GM15510 (cell line): ENCODE data around the gene ZNHIT2.
A peak's percentile ranks its signal among the peaks of the same experiment; 100 is the strongest.

Experiments used
- POLR2A ChIP-seq: IDR thresholded peaks from 3 replicates; pipeline ENCODE4 v1.6.1; 2011; ENCODE audit warnings: borderline replicate concordance; ENCODE audit not compliant: insufficient read length; ENCODE audit errors: extremely low read depth

Gene ZNHIT2

DNA sequence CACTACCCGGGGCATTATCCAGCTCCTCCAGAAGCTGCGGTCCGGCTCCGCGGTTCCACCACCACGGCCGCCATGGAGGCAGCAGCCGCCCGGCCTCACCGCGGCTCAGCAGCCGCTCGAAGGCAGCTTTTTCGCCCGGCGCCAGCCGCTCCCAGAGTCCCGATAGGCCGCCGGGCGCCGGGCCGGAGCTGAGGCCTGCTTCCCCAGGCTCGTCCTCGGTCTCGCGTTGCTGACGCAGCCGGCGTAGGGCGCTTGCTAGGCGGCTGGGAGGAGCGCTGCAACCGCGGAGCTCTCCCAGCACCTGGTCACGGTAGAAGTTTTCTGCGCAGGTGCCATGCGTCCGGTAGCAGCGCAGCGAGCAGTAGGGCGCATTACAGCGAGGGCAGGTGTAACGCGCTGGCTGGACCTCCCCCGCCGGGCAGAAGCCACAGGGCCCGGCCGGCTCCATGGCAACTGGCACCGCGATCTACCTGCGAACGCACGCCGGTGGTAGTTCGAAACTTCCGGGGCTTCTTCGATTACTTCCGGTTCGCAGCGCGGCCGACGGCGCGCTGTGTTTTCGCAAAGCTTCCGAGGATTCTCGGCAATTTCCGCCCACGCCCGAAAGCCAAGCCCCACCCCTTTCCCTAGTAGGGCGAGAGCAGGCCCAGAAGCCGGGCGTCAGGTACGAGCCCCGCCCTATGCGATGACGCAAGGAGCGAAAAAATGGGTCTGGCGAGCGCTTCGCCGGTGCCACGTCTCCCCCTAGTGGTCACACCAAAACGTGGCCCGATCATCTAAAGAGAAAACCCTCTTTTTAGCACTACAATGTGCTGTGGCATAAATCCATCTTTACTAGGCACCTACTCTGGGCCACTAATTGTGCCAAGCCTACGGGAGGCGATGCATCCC lies at the start of gene ZNHIT2:
Gene ZNHIT2 (minus strand): TSS at position 496 of the 891 bp plus-strand sequence. CDS start 48 bp downstream, at position 448.
- TF ChIP-seq POLR2A = peak; percentile 77

DNA sequence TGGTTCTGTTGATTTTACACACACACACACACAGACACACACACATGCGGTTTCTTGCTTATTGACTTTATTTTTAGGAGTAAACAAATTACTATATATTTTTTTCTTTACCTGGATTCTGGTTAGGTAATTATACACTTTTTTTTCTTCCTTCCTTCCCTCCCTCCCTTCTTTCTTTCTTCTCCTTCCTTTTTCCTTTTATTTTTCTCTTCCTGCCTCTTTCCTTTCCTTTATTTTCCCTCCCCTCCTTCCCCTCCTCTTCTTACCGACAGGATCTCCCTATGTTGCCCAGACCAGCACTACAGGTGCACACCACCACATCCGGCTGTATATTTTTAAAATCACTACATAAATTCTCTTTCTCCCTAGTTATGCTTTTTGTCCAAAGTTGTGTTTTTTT lies 49.4 kb upstream of the ZNHIT2 start:
- no peak for TF ChIP-seq POLR2A

DNA sequence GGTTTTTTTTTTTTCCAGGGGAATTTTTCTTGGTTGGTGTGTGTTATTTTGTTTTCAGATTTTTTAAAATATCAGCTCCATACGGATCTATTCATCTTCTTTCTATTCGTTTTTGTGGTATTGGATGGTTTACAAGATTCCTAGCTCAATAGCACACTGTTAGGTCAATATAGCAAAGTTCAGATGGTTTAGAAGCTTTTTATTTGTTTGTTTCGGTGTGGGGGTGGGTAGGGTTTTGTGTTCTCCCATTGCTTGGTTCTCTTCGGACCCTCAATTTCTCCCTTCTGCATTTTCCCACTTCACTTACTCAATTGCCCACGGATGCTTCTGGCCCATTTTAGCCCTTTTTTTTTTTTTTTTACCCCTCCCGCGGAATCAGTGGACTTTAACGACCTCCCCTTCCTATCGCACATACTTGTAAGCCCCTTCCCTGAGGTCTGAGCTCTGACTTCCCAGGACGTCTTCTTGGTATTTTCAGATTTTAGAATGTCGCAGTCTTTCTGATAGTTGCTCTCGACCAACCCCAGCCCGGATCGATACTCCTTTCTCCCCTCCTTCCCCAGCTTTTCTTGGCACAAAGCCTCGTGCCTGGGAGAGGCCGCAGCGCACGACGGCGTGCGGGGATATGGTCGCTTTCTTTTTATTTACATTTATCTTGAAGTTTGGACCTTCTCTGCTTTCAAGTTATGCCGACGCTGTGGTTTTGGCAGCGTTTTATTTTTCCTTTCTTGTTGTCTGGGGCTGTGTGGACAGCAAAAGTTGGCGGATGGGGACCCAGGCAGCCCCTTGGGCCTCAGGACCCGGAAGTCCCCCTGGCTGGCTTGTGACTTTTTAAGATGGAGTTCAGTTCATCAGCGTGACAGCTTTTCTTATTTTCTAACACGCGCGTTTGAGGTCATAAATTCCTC lies 48.2 kb upstream of the ZNHIT2 start:
- TF ChIP-seq POLR2A = no peak

DNA sequence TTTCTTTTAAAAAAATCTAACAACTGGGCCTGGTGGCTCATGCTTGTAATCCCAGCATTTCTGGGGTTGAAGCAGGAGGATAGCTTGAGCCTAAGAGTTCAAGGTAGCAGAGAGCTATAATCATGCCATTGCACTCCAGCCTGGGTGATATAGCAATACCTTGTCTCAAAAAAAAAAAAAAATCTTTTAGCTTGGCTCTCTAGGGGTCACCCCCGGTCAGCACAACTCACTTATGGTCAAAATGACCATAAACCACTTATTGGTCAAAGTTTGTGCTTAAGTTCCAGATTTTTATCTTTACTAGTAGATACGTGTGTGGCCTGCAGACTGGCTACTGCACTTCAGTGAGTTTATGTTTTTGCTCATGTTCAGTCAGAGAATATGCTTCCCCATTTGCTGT lies 46.2 kb upstream of the ZNHIT2 start:
- no peak for TF ChIP-seq POLR2A

- no peak for TF ChIP-seq POLR2A
Measured at GRCh38 chr11:65160643-65161042, 43.1 kb upstream of the ZNHIT2 start.

DNA sequence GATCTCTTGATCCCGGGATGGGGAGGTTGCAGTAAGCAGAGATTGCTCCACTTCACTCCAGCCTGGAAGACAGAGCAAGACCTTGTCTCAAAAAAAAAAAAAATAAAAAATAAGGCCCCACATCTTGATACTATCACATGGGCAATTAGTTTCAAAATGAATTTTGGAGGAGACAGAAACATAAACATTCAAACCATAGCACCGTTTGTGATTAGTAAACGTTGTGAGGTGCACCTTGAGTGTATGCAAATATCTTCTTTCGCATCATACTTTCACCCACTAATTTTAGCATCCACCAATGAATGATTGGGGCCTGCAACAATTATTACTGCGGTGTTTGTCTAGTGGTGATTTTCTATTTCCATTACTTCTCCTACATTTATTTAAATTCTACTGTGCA lies 41.5 kb upstream of the ZNHIT2 start:
- no peak for TF ChIP-seq POLR2A

DNA sequence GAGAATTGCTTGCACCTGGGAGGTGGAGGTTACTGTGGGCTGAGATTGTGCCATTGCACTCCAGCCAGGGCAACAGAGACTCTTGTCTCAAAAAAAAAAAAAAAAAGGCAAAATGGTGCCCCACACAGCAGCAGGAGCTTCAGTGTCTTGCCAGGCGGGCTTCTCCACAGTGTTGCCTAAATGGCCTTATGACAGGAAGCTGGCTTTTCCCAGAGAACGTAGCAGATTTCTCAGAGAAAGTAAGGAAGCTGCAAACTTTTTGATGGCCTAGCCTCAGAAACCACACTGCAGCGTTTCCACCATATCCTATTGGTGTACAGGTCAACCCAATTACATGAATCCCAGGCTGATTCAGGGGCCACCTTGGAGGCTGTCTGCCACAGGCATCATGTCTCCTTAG lies 39.8 kb upstream of the ZNHIT2 start:
- TF ChIP-seq POLR2A = no peak

DNA sequence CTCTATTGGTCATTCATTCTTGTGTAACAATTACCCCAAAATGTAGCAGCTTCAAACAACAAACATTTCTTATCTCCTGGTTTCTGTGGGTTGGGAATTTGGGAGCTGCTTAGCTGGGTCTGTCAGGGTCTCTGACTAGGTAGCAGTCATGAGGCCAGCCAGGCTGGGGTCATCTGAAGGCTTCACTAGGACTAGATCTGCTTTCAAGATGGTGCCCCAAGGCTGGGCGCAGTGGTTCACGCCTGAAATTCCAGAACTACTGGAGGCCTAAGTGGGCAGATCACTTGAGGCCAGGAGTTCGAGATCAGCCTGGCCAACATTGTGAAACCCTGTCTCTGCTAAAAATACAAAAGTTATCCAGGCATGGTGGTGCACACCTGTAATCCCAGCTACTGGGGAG lies 39.4 kb upstream of the ZNHIT2 start:
- TF ChIP-seq POLR2A = no peak

GRCh38 chr11:65156256-65156655 lies 38.8 kb upstream of the ZNHIT2 start:
- TF ChIP-seq POLR2A = no peak

DNA sequence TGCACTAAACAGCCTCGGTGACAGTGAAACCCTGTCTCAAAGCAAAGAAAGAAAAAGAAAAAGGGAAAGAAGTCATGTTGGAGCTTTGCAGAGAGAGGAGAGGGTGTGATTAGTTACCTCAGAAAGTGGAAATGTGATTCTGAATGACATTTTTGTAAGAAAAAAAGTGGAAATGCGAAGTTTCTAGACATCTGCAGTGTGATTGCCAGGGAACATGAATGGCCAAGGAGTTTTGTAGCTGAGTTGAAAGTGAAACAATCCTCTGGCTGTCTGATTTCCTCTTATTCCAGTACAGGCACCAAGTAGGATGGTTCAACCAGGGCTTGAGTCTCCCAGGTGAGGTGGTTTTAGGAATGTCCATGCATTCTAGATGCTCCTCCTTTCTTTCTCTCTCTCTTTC lies 34.6 kb upstream of the ZNHIT2 start:
- no peak for TF ChIP-seq POLR2A

- no peak for TF ChIP-seq POLR2A
Measured at GRCh38 chr11:65151331-65151899, 33.9 kb upstream of the ZNHIT2 start.

DNA sequence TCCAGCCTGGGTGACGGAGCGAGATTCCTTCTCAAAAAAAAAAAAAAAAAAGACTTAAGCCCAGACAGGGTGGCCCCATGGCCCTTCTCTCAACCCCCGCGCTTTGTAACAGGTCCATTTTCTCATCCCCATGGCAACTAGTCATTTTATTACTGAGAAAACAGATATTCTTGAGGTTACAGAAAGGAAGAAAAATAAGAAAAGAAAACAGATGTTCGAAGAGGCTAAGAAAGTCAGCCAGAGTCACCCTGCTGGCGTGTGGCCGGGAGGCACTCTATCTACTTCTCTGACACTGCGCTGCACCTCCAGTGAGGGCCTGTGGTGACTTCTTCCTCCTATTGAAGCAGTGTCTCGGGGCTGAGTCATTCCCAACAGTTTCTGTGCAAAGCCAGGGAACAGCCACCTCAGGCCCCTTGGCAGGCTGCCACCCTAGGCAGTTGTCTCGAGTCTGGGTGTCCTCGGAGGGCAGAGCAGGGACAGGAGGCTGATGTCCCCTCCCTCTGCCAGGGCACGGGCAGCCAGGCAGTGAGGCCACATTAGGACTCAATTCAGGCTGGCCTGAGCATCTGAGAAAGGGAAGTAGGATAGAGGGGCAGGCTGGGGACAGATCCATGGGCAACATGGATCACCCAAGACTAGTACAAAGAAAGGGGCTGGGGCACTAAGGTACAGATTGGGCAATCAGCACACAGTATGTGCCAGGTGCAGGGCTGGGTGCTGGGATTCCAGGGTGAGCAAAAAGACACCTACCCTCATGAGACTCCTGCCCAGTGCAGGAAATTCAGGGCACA lies 33.2 kb upstream of the ZNHIT2 start:
- no peak for TF ChIP-seq POLR2A

GRCh38 chr11:65148657-65149056 lies 31.2 kb upstream of the ZNHIT2 start:
- no peak for TF ChIP-seq POLR2A

- TF ChIP-seq POLR2A = no peak
Measured at GRCh38 chr11:65147352-65148075, 30.0 kb upstream of the ZNHIT2 start.

DNA sequence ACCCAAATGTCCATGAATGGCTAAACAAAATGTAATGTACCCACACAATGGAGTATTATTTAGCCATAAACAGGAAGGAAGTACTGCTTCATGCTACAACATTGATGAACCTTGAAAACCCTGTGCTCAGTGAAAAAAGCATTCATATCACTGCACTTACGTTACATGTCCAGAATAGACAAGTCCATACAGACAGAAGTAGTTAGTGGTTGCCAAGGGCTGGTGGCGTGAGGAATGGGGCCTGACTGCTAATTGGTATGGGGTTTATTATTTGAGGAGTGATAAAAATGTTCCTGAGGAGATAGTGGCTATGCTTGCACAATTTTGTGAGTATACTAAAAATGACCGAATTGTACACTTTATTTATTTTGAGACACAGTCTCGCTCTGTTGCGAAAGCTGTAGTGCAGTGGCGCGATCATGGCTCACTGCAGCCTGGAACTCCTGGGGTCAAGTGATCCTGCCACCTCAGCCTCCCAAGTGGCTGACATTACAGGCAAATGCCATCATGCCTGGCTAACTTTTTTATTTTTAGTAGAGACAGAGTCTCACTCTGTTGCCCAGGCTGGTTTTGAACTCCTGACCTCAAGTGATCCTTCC lies 24.5 kb upstream of the ZNHIT2 start:
- TF ChIP-seq POLR2A = no peak
